ENCODE results near the gene CTNNBL1.

DNA sequence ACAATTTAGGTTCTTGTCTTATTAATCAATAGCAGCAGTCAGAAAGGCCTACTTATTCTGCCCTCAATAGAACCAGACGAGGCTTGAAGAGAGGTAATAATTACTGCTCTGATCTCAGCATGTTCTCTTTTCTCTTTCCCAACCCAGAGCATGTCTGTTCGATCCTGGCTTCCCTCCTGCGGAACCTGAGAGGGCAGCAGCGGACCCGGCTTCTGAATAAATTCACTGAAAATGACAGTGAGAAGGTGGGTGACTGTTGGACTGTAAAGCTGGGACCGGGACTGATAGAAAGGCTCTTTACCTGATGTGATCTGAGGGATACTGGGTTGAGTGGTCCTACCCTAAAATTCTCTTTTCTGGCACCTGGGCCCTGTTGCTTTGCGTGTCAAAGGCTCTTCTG, 146.1 kb downstream of the CTNNBL1 start:
- no peak for TF ChIP-seq RCOR1 (IDR thresholded peaks at IDR 0.05; ENCODE audit: insufficient replicate concordance, low read length)
- TF ChIP-seq, protein P1, sequence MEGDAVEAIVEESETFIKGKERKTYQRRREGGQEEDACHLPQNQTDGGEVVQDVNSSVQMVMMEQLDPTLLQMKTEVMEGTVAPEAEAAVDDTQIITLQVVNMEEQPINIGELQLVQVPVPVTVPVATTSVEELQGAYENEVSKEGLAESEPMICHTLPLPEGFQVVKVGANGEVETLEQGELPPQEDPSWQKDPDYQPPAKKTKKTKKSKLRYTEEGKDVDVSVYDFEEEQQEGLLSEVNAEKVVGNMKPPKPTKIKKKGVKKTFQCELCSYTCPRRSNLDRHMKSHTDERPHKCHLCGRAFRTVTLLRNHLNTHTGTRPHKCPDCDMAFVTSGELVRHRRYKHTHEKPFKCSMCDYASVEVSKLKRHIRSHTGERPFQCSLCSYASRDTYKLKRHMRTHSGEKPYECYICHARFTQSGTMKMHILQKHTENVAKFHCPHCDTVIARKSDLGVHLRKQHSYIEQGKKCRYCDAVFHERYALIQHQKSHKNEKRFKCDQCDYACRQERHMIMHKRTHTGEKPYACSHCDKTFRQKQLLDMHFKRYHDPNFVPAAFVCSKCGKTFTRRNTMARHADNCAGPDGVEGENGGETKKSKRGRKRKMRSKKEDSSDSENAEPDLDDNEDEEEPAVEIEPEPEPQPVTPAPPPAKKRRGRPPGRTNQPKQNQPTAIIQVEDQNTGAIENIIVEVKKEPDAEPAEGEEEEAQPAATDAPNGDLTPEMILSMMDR (conservative IDR thresholded peaks at IDR 0.05; ENCODE audit: low read depth, low read length): no peak
- no peak for TF ChIP-seq RAD21 (IDR thresholded peaks at IDR 0.05; ENCODE audit: low read length)
- TF ChIP-seq MAFK (IDR thresholded peaks at IDR 0.05; ENCODE audit: low read depth, low read length): no peak
- TF ChIP-seq NFE2L2 (IDR thresholded peaks at IDR 0.05; ENCODE audit: low read depth, low read length): no peak
- TF ChIP-seq CEBPB (IDR thresholded peaks at IDR 0.05; ENCODE audit: low read depth, low read length): no peak
- no peak for TF ChIP-seq POLR2A (IDR thresholded peaks at IDR 0.05; ENCODE audit: low read depth, low read length)
- TF ChIP-seq CHD1 (IDR thresholded peaks at IDR 0.05; ENCODE audit: low read depth, low read length): no peak
- TF ChIP-seq, protein P2, sequence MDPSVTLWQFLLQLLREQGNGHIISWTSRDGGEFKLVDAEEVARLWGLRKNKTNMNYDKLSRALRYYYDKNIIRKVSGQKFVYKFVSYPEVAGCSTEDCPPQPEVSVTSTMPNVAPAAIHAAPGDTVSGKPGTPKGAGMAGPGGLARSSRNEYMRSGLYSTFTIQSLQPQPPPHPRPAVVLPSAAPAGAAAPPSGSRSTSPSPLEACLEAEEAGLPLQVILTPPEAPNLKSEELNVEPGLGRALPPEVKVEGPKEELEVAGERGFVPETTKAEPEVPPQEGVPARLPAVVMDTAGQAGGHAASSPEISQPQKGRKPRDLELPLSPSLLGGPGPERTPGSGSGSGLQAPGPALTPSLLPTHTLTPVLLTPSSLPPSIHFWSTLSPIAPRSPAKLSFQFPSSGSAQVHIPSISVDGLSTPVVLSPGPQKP (IDR thresholded peaks at IDR 0.05; ENCODE audit: borderline replicate concordance, low read depth, low read length): no peak
- TF ChIP-seq, protein P3, sequence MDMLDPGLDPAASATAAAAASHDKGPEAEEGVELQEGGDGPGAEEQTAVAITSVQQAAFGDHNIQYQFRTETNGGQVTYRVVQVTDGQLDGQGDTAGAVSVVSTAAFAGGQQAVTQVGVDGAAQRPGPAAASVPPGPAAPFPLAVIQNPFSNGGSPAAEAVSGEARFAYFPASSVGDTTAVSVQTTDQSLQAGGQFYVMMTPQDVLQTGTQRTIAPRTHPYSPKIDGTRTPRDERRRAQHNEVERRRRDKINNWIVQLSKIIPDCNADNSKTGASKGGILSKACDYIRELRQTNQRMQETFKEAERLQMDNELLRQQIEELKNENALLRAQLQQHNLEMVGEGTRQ (IDR thresholded peaks at IDR 0.05; ENCODE audit: low read depth, low read length): no peak
- no peak for TF ChIP-seq BHLHE40 (IDR thresholded peaks at IDR 0.05; ENCODE audit: low read depth, low read length)
- no peak for TF ChIP-seq SMC3 (IDR thresholded peaks at IDR 0.05; ENCODE audit: low read depth, low read length)
- no peak for TF ChIP-seq RFX5 (IDR thresholded peaks at IDR 0.05; ENCODE audit: low read depth, low read length)
- no peak for TF ChIP-seq MAZ (IDR thresholded peaks at IDR 0.05; ENCODE audit: borderline replicate concordance, low read depth, low read length)
